ENCODE measurements around the gene HIGD2A. TPM values are rescaled to one million over a fixed set of nuclear protein-coding genes. Genes with fewer than 3 reads are reported as not detected.
A peak's percentile ranks its signal among the peaks of the same experiment; 100 is the strongest.

HIGD2A gene
- total and polyA plus RNA-seq, 2 of the 13 experiments (the other 11 are each of a cell fraction or from before 2014, with no cell fraction given), result 89.2 to 146 TPM

DNA sequence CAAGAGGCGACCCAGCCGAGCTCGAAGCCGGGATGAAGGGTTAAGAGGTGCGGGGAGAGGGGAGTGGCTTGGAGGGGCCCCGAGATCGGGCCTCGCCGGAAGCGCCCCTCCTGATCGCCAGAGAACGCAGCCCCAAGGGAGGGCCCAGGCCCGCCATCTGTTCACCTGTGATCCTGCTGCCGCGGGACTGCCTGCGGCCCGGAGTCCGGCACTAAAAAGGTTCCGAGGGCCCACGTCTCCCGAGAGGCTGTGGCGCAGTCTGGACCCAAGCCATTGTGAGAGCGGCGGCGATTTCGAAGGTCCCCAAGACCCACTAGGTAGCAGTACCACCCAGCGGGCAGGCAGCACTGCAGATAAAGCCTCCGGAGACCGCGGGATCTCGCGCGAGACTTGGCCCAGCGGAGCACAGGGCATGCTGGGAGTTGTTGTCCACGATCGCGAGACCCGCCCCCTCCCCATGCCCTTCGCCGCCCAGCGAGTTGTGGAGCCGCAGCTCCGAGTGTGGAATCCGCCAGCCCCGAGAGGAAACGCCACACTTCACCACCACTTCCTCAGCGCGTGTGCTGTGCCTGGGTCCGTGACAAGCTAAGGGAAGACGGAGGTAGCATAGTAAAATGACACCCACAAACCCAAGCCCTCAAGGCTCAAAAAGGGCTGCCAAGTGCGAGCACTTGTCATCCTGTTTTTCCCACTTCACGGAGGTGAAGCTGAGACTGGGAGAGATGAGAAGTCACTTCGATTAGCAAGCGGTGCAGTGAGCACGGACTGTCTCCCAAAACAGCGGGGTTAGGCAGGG, 26.9 kb upstream of the HIGD2A start, which contains the start of gene KIAA1191 (continued):
- TF ChIP-seq, protein P1, sequence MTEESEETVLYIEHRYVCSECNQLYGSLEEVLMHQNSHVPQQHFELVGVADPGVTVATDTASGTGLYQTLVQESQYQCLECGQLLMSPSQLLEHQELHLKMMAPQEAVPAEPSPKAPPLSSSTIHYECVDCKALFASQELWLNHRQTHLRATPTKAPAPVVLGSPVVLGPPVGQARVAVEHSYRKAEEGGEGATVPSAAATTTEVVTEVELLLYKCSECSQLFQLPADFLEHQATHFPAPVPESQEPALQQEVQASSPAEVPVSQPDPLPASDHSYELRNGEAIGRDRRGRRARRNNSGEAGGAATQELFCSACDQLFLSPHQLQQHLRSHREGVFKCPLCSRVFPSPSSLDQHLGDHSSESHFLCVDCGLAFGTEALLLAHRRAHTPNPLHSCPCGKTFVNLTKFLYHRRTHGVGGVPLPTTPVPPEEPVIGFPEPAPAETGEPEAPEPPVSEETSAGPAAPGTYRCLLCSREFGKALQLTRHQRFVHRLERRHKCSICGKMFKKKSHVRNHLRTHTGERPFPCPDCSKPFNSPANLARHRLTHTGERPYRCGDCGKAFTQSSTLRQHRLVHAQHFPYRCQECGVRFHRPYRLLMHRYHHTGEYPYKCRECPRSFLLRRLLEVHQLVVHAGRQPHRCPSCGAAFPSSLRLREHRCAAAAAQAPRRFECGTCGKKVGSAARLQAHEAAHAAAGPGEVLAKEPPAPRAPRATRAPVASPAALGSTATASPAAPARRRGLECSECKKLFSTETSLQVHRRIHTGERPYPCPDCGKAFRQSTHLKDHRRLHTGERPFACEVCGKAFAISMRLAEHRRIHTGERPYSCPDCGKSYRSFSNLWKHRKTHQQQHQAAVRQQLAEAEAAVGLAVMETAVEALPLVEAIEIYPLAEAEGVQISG (CRISPR knock-in tag; IDR thresholded peaks at IDR 0.05), result peak; percentile 90
- TF ChIP-seq TMF1 (CRISPR knock-in tag; IDR thresholded peaks at IDR 0.05; ENCODE audit: low read depth) (peak; percentile 81; the same call in 1 of the 2 replicates), YY1 (IDR thresholded peaks at IDR 0.05; ENCODE audit: insufficient read depth, insufficient replicate concordance, low read depth, low read length) (peak; percentile 49), NR1H2 (CRISPR knock-in tag; IDR thresholded peaks at IDR 0.05; ENCODE audit: borderline replicate concordance, low read depth) (no peak), TEAD2 (CRISPR knock-in tag; IDR thresholded peaks at IDR 0.05) (no peak), ZNF264 (CRISPR knock-in tag; IDR thresholded peaks at IDR 0.05) (no peak; the same call in none of the 2 replicates), SOX13 (IDR thresholded peaks at IDR 0.05) (no peak), SOX13 (CRISPR knock-in tag; conservative IDR thresholded peaks at IDR 0.05 in 1 of 2, IDR thresholded peaks at IDR 0.05 in 1 of 2) (no peak; a peak in 1 of 4 replicates), ZBTB7A (CRISPR knock-in tag; IDR thresholded peaks at IDR 0.05) (peak; percentile 72), ZSCAN9 (CRISPR knock-in tag; IDR thresholded peaks at IDR 0.05; ENCODE audit: borderline replicate concordance) (peak; percentile 91), ZNF343 (CRISPR knock-in tag; IDR thresholded peaks at IDR 0.05) (peak; percentile 75; the same call in 1 of the 2 replicates), ZNF7 (CRISPR knock-in tag; IDR thresholded peaks at IDR 0.05) (0 out of 2 replicates have a peak, but pooled peaks have one; percentile 30), RARG (CRISPR knock-in tag; IDR thresholded peaks at IDR 0.05; ENCODE audit: low read depth) (no peak; the same call in 1 of the 2 replicates), ZNF567 (CRISPR knock-in tag; IDR thresholded peaks at IDR 0.05; ENCODE audit: borderline replicate concordance) (peak; percentile 85), ZNF572 (CRISPR knock-in tag; IDR thresholded peaks at IDR 0.05) (no peak), PITX1 (CRISPR knock-in tag; IDR thresholded peaks at IDR 0.05) (peak; percentile 38; the same call in 1 of the 2 replicates), PRDM4 (CRISPR knock-in tag; IDR thresholded peaks at IDR 0.05; ENCODE audit: borderline replicate concordance) (0 out of 2 replicates have a peak, but pooled peaks have one; percentile 31), ZMYM3 (CRISPR knock-in tag; IDR thresholded peaks at IDR 0.05) (0 out of 2 replicates have a peak, but pooled peaks have one; percentile 2), SNAI1 (CRISPR knock-in tag; IDR thresholded peaks at IDR 0.05; ENCODE audit: borderline replicate concordance) (0 out of 2 replicates have a peak, but pooled peaks have one; percentile 73), TCF12 (IDR thresholded peaks at IDR 0.05) (no peak), TCF12 (CRISPR knock-in tag; IDR thresholded peaks at IDR 0.05) (0 out of 2 replicates have a peak, but pooled peaks have one; percentile 10)
- TF ChIP-seq, protein P2, sequence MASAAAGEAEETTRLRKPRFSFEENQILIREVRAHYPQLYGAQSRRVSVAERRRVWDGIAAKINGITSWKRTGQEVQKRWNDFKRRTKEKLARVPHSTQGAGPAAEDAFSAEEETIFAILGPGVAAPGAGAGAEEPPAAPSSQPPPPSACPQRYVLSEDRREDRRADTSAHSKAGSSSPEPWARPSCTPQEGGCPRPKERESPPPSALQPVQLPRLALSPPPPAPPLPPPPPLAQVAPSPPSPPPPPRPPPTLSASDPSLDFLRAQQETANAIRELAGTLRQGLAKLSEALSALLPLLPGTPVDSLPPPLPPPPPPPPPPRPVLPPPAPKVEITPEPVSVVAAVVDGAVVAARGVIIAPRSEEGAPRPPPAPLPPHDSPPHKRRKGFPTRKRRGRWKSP (CRISPR knock-in tag; IDR thresholded peaks at IDR 0.05), result peak; percentile 35; the same call in 1 of the 2 replicates

All from HepG2 (cell line).